Measurements from ENCODE around the gene RALGPS1.

The RALGPS1 gene

GRCh38 chr9:127123064-127123890 lies 208.7 kb downstream of the RALGPS1 start:
- DNase-seq, result peak in 2 of 14 donors; percentile 70 to 76

DNA sequence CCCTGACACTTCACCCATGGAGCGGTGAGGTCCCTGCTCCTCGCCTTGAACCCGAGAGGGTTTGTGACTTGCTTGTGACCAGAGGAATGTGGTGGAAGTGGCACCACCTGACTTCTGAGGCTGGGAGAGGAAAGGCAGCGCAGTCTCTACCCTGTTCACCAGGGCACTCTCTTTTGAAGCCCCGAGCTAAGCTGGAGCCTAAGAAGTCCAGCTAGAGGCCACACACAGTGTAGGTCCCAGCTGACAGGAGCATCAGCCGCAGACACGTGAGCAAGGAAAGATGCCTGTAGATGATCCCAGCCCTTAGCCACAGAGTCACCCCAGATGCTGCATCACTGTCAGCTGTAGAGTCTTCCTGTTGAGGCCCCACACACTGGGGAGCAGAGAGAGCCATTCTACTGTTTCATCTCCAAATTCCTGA lies 209.5 kb downstream of the RALGPS1 start:
- DNase-seq, result no peak

- DNase-seq, result no peak
Observed at GRCh38 chr9:127124792-127125191, 210.2 kb downstream of the RALGPS1 start.

DNA sequence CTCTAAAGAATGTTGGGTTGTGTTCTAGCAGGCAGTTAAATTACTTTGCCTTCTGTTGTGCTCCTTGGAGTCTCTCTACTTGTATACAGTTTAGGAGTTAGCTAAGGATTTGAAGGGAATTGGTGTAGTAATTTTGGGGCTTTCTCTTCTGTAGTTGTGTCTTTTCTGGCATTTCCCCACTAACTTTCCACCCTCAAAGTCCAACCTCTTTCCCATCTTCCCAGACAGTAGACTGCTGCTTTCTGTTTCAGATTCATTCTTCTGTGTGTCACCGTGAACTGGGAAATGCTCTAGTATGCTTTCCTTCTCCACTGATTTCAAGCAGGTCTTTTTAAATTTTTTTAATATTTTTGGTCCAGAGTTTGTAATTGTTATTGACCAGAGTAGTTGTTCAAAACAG lies 212.4 kb downstream of the RALGPS1 start:
- DNase-seq, result no peak

- DNase-seq, result peak in 7 of 14 donors; percentile 35 to 70 (median 46)
Observed at GRCh38 chr9:127128341-127129072, 213.9 kb downstream of the RALGPS1 start.

- no peak for DNase-seq
Observed at GRCh38 chr9:127129073-127129717, 214.6 kb downstream of the RALGPS1 start.

DNA sequence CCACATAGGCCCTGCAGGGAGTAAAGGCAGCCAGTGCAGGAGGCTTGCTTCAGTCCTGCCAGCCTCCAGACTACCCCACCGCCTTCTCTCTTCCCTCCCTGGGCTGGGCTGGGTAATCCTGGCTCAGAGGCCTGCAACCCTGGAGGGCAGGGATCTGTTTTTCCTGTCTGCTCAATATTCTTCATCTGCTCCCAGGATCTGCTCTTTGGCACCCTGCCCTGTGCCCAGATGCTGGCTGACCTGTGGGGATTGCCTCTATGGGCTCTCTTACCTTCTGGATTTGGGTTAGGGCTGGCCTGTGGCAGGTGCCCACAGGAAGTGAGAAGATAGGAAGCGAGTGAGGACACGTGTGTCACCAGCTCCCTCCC lies 215.1 kb downstream of the RALGPS1 start:
- DNase-seq, result no peak

DNA sequence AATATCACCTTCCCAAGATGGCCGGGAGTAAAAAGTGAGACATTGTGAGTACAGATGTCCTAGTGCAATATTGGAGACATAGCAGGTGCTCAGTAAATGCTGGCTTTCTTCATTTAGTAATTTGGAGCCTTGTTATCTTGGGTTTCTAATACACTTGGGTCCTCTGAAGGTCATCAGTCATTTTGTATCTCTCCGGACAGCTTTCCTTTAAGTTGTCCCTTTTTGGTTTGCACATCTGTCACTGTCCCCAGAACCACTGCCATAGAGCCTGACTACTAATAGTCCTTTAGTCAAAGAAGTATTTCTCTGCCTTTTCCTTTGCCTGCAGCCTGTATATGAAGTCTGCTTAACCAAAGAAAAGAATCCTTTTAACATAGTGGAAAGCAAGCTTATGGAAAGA lies 215.7 kb downstream of the RALGPS1 start:
- DNase-seq, result no peak

- peak in 10 of 14 donors; percentile 22 to 97 (median 52) for DNase-seq
Observed at GRCh38 chr9:127130661-127131538, 216.3 kb downstream of the RALGPS1 start.

GRCh38 chr9:127131871-127132270 lies 217.3 kb downstream of the RALGPS1 start:
- no peak for DNase-seq

DNA sequence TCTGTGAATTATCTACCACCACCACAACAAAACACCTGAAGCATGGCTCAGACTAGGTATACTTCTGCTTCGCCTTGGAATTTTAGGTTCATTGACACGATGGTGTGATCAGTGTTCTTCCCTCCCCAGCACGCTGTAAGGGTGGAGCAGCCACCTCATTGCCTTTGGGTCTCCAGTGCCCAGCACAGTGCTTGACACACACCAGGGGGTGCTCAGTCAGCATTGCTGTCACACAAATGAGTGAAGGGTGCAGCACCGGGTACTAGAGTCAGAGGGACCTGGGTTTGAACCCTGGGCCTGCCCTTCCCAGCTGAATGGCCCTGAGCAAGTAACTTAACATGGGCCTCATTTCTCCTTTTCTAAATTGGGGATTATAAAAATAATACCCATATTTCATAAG lies 217.8 kb downstream of the RALGPS1 start:
- DNase-seq, result no peak

DNA sequence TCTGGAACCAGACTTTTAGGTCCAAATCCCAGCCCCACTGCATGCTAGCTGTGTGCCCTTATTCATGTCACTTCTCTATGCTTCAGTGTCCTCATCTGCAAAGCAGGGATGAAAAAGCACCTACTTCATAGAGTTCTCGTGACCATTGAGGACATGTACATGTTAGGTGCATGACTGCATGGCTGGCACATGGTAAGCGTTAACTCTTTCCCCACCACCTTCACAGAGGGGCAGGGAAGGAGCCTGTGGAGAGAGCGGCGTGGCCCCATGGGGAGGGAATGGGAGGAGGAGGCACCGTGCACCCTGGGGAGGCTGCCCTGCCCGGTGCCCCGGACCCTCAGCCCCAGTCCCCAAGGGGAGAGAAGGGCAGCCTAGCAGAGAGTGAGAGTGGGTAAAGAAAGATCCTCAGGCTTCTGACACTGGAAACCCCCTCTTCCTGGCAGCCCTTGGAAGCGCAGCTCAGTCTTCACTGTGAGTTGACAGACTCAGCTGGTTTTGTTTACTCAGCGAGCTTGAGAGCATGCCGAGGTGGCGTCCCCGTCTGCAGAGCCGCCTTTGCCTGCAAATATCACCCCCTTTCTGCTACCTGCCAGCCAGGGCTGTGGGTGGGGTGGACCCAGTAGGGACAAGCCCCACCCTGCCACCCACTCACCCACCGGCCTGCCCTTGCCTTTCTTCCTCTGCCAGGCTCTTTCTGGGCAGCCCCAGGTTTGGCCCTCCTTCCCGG lies 218.5 kb downstream of the RALGPS1 start:
- peak in 7 of 14 donors; percentile 35 to 70 (median 58) for DNase-seq

GRCh38 chr9:127133739-127134167 lies 219.2 kb downstream of the RALGPS1 start:
- DNase-seq, result peak in 12 of 14 donors; percentile 39 to 87 (median 70)

DNA sequence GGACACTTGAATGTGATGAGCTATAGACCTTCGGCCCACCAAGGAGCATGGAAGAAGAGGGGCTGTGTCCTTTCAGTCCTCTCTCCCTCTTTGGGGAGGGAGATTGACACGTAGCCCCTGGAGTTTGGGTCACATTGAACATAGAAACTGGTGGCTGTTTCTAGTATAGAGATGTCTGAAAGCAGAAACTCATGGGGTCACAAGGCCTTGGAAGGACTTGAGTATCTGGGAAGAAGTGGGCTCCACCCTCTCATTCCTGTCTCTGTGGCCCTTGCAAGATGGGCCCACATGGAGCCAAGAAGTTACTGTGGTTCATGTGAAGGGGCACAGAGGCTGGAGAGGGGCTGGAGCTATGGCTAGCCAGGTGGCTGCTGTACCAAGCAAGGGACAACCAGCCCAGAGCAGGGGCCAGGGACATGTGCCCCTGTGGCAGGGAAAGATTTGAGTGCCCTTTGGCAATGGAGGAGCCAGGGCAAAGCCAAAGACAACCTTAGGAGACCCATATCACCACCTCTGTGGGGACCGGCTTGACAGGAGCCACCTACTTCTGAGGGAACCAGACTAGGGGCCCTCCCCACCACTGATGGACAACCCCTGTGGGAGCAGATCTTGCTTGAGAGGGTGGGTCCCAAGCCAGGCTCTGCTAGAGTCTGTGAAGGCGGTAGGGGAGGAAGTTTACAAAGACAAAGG lies 220.6 kb downstream of the RALGPS1 start:
- no peak for DNase-seq

DNA sequence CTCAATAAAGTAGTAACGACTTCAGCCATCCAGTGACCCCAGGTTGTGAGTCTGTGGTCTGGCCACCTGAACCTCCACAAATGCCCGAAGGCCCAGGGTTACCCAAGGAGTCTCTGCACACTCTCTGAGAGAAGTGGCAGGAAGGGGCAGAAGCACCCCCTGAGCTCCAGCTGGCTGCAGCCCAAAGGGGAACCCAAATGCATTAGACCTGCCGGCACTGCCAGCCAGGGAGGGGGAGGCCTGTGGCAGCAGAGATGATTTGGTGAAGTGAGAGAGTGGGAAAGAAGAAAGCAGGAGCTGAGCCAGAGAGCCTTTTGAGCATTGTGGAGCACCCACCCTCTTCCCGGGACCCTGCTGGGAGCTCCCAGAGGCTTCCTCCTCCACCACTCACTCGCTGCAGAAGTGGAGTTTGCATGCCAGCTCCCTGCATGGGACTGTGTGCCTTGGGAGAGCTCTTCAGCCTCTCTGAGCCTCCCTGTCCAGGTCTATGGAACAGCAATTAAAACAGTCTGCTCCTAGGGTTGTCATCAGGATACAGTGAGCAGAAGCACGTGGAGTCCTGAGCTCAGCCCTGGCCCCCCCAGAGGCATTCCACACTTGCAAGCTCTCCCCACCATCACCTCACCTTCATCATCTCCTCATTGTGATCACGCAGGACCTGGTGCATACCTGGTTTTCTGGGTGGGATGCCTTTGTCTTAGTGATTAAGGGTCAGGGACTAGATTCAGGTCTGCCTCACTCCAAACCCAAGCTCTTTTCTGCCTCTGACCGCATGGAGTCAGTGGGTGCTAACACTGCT lies 221.7 kb downstream of the RALGPS1 start:
- no peak for DNase-seq

GRCh38 chr9:127136880-127137639 lies 222.5 kb downstream of the RALGPS1 start:
- no peak for DNase-seq

DNA sequence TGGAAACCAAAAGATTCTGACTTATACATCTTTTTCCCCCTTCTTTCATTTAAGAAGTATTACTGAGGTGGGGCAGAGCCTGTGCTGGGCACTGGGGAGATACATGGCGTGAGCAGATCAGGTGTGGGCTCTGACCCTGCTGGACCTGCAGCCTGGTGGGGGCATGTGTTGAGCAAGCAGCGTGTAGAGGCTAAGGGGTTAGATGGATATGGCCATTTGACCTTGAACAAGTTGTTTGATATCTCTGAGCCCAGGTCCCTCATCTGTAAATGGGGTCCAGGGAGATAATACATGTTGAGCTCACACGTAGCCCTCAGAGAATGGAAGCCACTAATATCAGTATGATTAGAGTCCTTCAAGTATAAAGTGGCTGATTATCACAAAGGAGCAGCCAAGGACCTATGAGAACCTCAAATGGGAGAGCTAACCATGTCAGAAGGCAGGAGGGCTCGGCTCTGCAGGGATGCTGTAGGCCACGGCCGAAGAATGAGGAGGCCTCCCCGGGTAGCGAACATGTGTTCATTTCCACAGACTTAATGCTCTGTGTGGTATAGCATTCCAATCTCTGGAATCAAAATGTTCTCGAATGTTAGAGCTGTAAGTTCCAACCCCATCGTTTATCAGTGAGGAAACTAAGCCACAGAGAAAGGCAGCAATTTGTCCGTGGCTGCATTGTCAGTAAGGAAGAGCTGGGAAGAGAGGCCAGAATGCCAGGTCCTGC lies 223.2 kb downstream of the RALGPS1 start:
- no peak for DNase-seq

DNA sequence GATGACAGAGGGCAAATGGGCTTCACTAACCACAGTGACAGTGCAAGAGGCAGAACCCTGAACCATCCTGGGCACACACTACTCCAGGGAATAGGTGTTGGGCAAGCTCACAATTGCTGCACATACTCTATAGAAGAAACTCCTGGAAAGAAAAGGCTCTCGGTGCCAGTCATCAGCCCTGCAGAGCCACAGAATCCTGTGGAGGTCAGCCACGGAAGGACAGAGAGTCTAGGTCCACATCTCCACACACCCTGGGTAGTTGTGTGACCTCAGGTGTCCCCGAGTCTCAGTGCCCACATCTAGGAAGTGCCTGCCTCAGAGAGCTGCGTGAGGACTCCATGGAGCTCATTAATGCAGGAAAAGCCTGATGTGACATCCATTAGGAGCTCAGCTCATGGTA lies 223.9 kb downstream of the RALGPS1 start:
- DNase-seq, result no peak

Data from C1 segment of cervical spinal cord (tissue), 14 donors.